ENCODE results near the gene PTPRF.
"Not testable (repeated sequence)": the region's sequence is repeated elsewhere in the genome, so short reads cannot be mapped to it uniquely, and the experiment has no call there.

Gene PTPRF

GRCh38 chr1:43492826-43493225 is 37.9 kb upstream of the PTPRF start:
- DNase-seq = no peak
- Histone ChIP-seq H3K9me3 (no peaks in the 10 kb centered on the region), H3K27me3 (no peaks in the 10 kb centered on the region), H3K36me3 (no peaks in the 10 kb centered on the region), H3K4me3 (ENCODE audit: low read depth, low read length) (no peak overlapping the region), H3K4me1 (no peaks in the 10 kb centered on the region)
- no peak for TF ChIP-seq CTCF (IDR thresholded peaks at IDR 0.05; ENCODE audit: low read depth, low read length)

- no peak for DNase-seq
- no peaks in the 10 kb centered on the region for H3K27me3 ChIP-seq
- no peaks in the 10 kb centered on the region for H3K36me3 ChIP-seq
- no peak overlapping the region for H3K4me3 ChIP-seq (ENCODE audit: low read depth, low read length)
- no peaks in the 10 kb centered on the region for H3K4me1 ChIP-seq
- H3K9me3 ChIP-seq = no peaks in the 10 kb centered on the region
- no peak for TF ChIP-seq CTCF (IDR thresholded peaks at IDR 0.05; ENCODE audit: low read depth, low read length)
These were observed 36.8 kb upstream of the PTPRF start for GRCh38 chr1:43493661-43494450.

GRCh38 chr1:43495204-43495603 is 35.5 kb upstream of the PTPRF start:
- H3K27me3 ChIP-seq = no peaks in the 10 kb centered on the region
- no peak overlapping the region for H3K4me3 ChIP-seq (ENCODE audit: low read depth, low read length)
- DNase-seq = no peak
- H3K4me1 ChIP-seq = no peaks in the 10 kb centered on the region
- no peaks in the 10 kb centered on the region for H3K9me3 ChIP-seq
- no peak for TF ChIP-seq CTCF (IDR thresholded peaks at IDR 0.05; ENCODE audit: low read depth, low read length)
- no peaks in the 10 kb centered on the region for H3K36me3 ChIP-seq

- no peak; the same call in 1 of the 2 replicates for TF ChIP-seq CTCF (IDR thresholded peaks at IDR 0.05; ENCODE audit: low read depth, low read length)
- H3K4me3 ChIP-seq (ENCODE audit: low read depth, low read length) = no peak overlapping the region
- H3K36me3 ChIP-seq = no peaks in the 10 kb centered on the region
- H3K9me3 ChIP-seq = no peaks in the 10 kb centered on the region
- H3K27me3 ChIP-seq = no peaks in the 10 kb centered on the region
- no peaks in the 10 kb centered on the region for H3K4me1 ChIP-seq
- peak; percentile 11 for DNase-seq
These were observed 30.8 kb upstream of the PTPRF start for GRCh38 chr1:43499898-43500297.

GRCh38 chr1:43501806-43502205 is 28.9 kb upstream of the PTPRF start:
- H3K9me3 ChIP-seq; H3K4me1 ChIP-seq; DNase-seq; H3K4me3 ChIP-seq (ENCODE audit: low read depth, low read length); H3K27me3 ChIP-seq; H3K36me3 ChIP-seq: not testable (repeated sequence)

GRCh38 chr1:43503534-43503933 is 27.1 kb upstream of the PTPRF start:
- Histone ChIP-seq H3K9me3 (no peaks in the 10 kb centered on the region), H3K27me3 (no peaks in the 10 kb centered on the region), H3K36me3 (no peaks in the 10 kb centered on the region), H3K4me3 (ENCODE audit: low read depth, low read length) (no peak overlapping the region), H3K4me1 (no peaks in the 10 kb centered on the region)
- TF ChIP-seq CTCF (IDR thresholded peaks at IDR 0.05; ENCODE audit: low read depth, low read length) = no peak
- no peak for DNase-seq

Data from BE2C (cell line).